GM23338 (cell line): Measurements from ENCODE around the gene DGKB. TPM values are rescaled to one million over a fixed set of nuclear protein-coding genes. Genes with fewer than 3 reads are reported as not detected.

Experiments used
- ATAC-seq: fragments of 200-7000 bp; cut with Tn5 transposase; 3 replicates; pipeline ENCODE4 v1.9.1; 2020
- DNase-seq: peaks from one replicate; pipeline ENCODE4 v3.0.0-alpha.2; 2015; ENCODE audit warnings: low spot score
- H2AFZ ChIP-seq: fragments of 200-600 bp; sonication (generic); 2 replicates; pipeline ENCODE4 v1.8.0; 2016; ENCODE audit warnings: antibody characterized with exemption, mild to moderate bottlenecking, moderate library complexity
- H3F3A ChIP-seq: fragments of 200-600 bp; sonication (generic); replicated peaks from 2 replicates; pipeline ENCODE4 v1.8.0; 2017; ENCODE audit warnings: antibody characterized with exemption, mixed run types, low read depth
- H3K27ac ChIP-seq: fragments of 200-600 bp; sonication (generic); 2 replicates; pipeline ENCODE4 v1.6.1; 2016; ENCODE audit warnings: low read depth
- H3K27me3 ChIP-seq: fragments of 200-600 bp; sonication (generic); 2 replicates; pipeline ENCODE4 v1.8.0; 2016; ENCODE audit warnings: mild to moderate bottlenecking, mixed run types, moderate library complexity; ENCODE audit not compliant: insufficient read depth
- H3K36me3 ChIP-seq: fragments of 200-600 bp; sonication (generic); 2 replicates; pipeline ENCODE4 v1.8.0; 2016; ENCODE audit warnings: mild to moderate bottlenecking; ENCODE audit not compliant: insufficient read depth
- H3K4me1 ChIP-seq: fragments of 200-600 bp; sonication (generic); 2 replicates; pipeline ENCODE4 v1.8.0; 2016; ENCODE audit warnings: mild to moderate bottlenecking, moderate library complexity; ENCODE audit not compliant: insufficient read depth
- H3K4me2 ChIP-seq: fragments of 200-600 bp; sonication (generic); 2 replicates; pipeline ENCODE4 v1.7.1; 2017; ENCODE audit warnings: mixed run types
- H3K4me3 ChIP-seq: fragments of 200-600 bp; sonication (generic); 2 replicates; pipeline ENCODE4 v1.6.1; 2016; ENCODE audit warnings: mixed run types
- H3K79me2 ChIP-seq: fragments of 200-600 bp; sonication (generic); replicated peaks from 2 replicates; pipeline ENCODE4 v1.8.0; 2017; ENCODE audit warnings: mild to moderate bottlenecking; ENCODE audit not compliant: insufficient read depth
- H3K9me2 ChIP-seq: fragments of 200-600 bp; sonication (generic); 2 replicates; pipeline ENCODE4 v1.8.0; 2017; ENCODE audit not compliant: insufficient read depth
- H4K20me1 ChIP-seq: fragments of 200-600 bp; sonication (generic); replicated peaks from 2 replicates; pipeline ENCODE4 v1.8.0; 2017; ENCODE audit warnings: mild to moderate bottlenecking; ENCODE audit not compliant: insufficient read depth
- H3K27ac Mint-ChIP-seq: 2 replicates; pipeline ENCODE4 v1.8.0; 2020; ENCODE audit warnings: inconsistent platforms, mild to moderate bottlenecking, moderate library complexity, mixed read lengths
- H3K27me3 Mint-ChIP-seq: 3 replicates; pipeline ENCODE4 v1.8.0; 2022; ENCODE audit warnings: low read depth, mild to moderate bottlenecking, moderate library complexity, mixed read lengths, inconsistent platforms; ENCODE audit not compliant: insufficient read depth, poor library complexity
- H3K36me3 Mint-ChIP-seq: 3 replicates; pipeline ENCODE4 v1.8.0; 2021; ENCODE audit warnings: low read depth, mild to moderate bottlenecking, inconsistent platforms, moderate library complexity, mixed read lengths
- H3K4me1 Mint-ChIP-seq: 3 replicates; pipeline ENCODE4 v1.8.0; 2020; ENCODE audit warnings: mild to moderate bottlenecking, inconsistent platforms, mixed read lengths
- H3K4me3 Mint-ChIP-seq: 3 replicates; pipeline ENCODE4 v1.8.0; 2021; ENCODE audit warnings: moderate library complexity, mild to moderate bottlenecking, inconsistent platforms, mixed read lengths
- H3K9me3 Mint-ChIP-seq: 3 replicates; pipeline ENCODE4 v1.8.0; 2020; ENCODE audit warnings: moderate library complexity, mild to moderate bottlenecking, inconsistent platforms, mixed read lengths
- CREB1 ChIP-seq: fragments of 250-450 bp; sonication (Bioruptor Pico); IDR thresholded peaks from 2 replicates; pipeline ENCODE4 v1.5.0; 2020; ENCODE audit warnings: low read depth, mild to moderate bottlenecking, moderate library complexity
- EZH2 ChIP-seq: fragments of 200-600 bp; sonication (generic); IDR thresholded peaks from one replicate; pipeline ENCODE4 v1.8.0; 2017; ENCODE audit warnings: antibody characterized with exemption, mild to moderate bottlenecking, low read depth; ENCODE audit not compliant: unreplicated experiment
- EZH2phosphoT487 ChIP-seq: fragments of 200-600 bp; sonication (generic); IDR thresholded peaks from one replicate; pipeline ENCODE4 v1.8.1; 2018; ENCODE audit warnings: antibody characterized with exemption; ENCODE audit not compliant: unreplicated experiment
- JUNB ChIP-seq: IDR thresholded peaks from one replicate; pipeline ENCODE4 v1.6.1; 2016; ENCODE audit warnings: antibody characterized with exemption; ENCODE audit not compliant: unreplicated experiment
- NANOG ChIP-seq: IDR thresholded peaks from 2 replicates; pipeline ENCODE4 v1.6.1; 2016; ENCODE audit warnings: antibody characterized with exemption, borderline replicate concordance
- POLR2AphosphoS5 ChIP-seq: IDR thresholded peaks from 2 replicates; pipeline ENCODE4 v1.6.1; 2016; ENCODE audit warnings: antibody characterized with exemption, low read depth
- REST ChIP-seq: IDR thresholded peaks from one replicate; pipeline ENCODE4 v1.6.1; 2018; ENCODE audit warnings: antibody characterized with exemption; ENCODE audit not compliant: unreplicated experiment
- STAT1 ChIP-seq: IDR thresholded peaks from one replicate; pipeline ENCODE4 v1.6.1; 2016; ENCODE audit warnings: antibody characterized with exemption; ENCODE audit not compliant: unreplicated experiment
- ZNF114 ChIP-seq: fragments of 250-450 bp; sonication (Bioruptor Pico); IDR thresholded peaks from 2 replicates; pipeline ENCODE4 v1.5.0; 2020; ENCODE audit warnings: mild to moderate bottlenecking, moderate library complexity
- ZNF331 ChIP-seq: fragments of 250-450 bp; sonication (Bioruptor Pico); IDR thresholded peaks from 2 replicates; pipeline ENCODE4 v1.5.0; 2020; ENCODE audit warnings: low read depth, mild to moderate bottlenecking, moderate library complexity
- polyA plus RNA-seq: library from polyadenylated mRNA; unstranded; fragments of >200 nt; fragmentation: Nextera tagmentation; extraction: Ambion mirVana; gene quantifications from 2 replicates; pipeline ENCODE4 v1.2.1, GENCODE V29; 2016
- total RNA-seq: library from RNA; depleted of rRNA; stranded (reverse); fragments of >200 nt; shearing (Covaris generic); gene quantifications from 2 replicates; pipeline ENCODE4 v1.2.3, GENCODE V29; 2014
- TF ChIP-seq, protein P1 (sequence below): IDR thresholded peaks from 2 replicates; pipeline ENCODE4 v1.6.1; 2016; ENCODE audit warnings: antibody characterized with exemption
- TF ChIP-seq, protein P2 (sequence below): fragments of 250-450 bp; sonication (Bioruptor Pico); IDR thresholded peaks from 2 replicates; pipeline ENCODE4 v1.5.0; 2020; ENCODE audit warnings: mild to moderate bottlenecking, moderate library complexity
- TF ChIP-seq, protein P3 (sequence below), 2 experiments: fragments of 200-600 bp in 1 of 2; sonication (generic) in 1 of 2; conservative IDR thresholded peaks; 2 replicates each; pipeline versions ENCODE4 v1.5.1 to v1.6.1; 2016 to 2017; ENCODE audit warnings: antibody characterized with exemption in 2 of 2, low read depth in 2 of 2, mild to moderate bottlenecking in 2 of 2, moderate library complexity in 1 of 2

The DGKB gene
- total and polyA plus RNA-seq, 2 experiments from 2014 or later: 4.8 to 11.5 TPM

DNA sequence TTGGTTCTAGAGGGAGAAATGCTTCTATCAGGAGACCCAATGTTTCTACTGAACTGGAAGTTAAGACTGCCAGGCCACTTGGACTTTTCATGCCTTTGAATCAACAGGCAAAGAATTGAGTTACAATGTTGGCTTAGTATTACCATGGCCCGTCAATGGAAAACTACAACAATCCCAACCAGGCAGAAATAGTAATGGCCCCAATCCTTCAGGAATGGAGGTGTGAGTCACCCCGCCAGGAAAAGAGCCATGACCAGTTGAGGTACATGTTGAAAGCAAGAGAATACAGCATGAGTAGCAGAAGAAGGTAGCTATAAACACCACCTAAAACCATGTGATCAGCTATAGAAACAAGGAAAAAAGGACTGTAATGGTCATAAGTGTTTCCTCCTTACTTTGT lies 101.9 kb downstream of the DGKB start (continued):
- TF ChIP-seq CREB1 (CRISPR knock-in tag) (no peak), EZH2 (no peak), ZNF114 (CRISPR knock-in tag) (no peak), ZNF331 (CRISPR knock-in tag) (no peak)
- TF ChIP-seq, protein P1, sequence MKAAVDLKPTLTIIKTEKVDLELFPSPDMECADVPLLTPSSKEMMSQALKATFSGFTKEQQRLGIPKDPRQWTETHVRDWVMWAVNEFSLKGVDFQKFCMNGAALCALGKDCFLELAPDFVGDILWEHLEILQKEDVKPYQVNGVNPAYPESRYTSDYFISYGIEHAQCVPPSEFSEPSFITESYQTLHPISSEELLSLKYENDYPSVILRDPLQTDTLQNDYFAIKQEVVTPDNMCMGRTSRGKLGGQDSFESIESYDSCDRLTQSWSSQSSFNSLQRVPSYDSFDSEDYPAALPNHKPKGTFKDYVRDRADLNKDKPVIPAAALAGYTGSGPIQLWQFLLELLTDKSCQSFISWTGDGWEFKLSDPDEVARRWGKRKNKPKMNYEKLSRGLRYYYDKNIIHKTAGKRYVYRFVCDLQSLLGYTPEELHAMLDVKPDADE: no peak

GRCh38 chr7:14793151-14793550 lies 109.4 kb downstream of the DGKB start:
- ATAC-seq (peak; percentile 67), DNase-seq (peak; percentile 65)
- peaks cover 16% of the 10 kb centered on the region; the same call in 1 of the 2 replicates for H3K4me1 ChIP-seq
- Mint-ChIP-seq H3K27ac (no peak overlapping the region), H3K36me3 (peaks cover 14% of the 10 kb centered on the region; the same call in 2 of the 3 replicates), H3K27me3 (no peaks in the 10 kb centered on the region), H3K4me3 (no peak overlapping the region), H3K4me1 (peaks cover 31% of the 10 kb centered on the region), H3K9me3 (peaks cover 5% of the 10 kb centered on the region)
- H3K4me2 ChIP-seq: peak overlapping the region; percentile 60; the same call in 1 of the 2 replicates
- no peaks in the 10 kb centered on the region; the same call in 1 of the 2 replicates for H3K36me3 ChIP-seq
- H3K4me3 ChIP-seq: no peak overlapping the region
- no peak overlapping the region for H2AFZ ChIP-seq
- H3K27me3 ChIP-seq: no peaks in the 10 kb centered on the region
- H3K27ac ChIP-seq: peak overlapping the region; percentile 40; the same call in 1 of the 2 replicates
- peaks cover 16% of the 10 kb centered on the region for H3K9me2 ChIP-seq
- no peaks in the 10 kb centered on the region for H3K79me2 ChIP-seq
- H3F3A ChIP-seq: no peaks in the 10 kb centered on the region
- no peaks in the 10 kb centered on the region for H4K20me1 ChIP-seq
- TF ChIP-seq EZH2phosphoT487 (no peak), NANOG (no peak), STAT1 (no peak), POLR2AphosphoS5 (no peak), CREB1 (CRISPR knock-in tag) (no peak), JUNB (no peak), ZNF114 (CRISPR knock-in tag) (no peak), REST (no peak), EZH2 (no peak), ZNF331 (CRISPR knock-in tag) (no peak)
- TF ChIP-seq, protein P2, sequence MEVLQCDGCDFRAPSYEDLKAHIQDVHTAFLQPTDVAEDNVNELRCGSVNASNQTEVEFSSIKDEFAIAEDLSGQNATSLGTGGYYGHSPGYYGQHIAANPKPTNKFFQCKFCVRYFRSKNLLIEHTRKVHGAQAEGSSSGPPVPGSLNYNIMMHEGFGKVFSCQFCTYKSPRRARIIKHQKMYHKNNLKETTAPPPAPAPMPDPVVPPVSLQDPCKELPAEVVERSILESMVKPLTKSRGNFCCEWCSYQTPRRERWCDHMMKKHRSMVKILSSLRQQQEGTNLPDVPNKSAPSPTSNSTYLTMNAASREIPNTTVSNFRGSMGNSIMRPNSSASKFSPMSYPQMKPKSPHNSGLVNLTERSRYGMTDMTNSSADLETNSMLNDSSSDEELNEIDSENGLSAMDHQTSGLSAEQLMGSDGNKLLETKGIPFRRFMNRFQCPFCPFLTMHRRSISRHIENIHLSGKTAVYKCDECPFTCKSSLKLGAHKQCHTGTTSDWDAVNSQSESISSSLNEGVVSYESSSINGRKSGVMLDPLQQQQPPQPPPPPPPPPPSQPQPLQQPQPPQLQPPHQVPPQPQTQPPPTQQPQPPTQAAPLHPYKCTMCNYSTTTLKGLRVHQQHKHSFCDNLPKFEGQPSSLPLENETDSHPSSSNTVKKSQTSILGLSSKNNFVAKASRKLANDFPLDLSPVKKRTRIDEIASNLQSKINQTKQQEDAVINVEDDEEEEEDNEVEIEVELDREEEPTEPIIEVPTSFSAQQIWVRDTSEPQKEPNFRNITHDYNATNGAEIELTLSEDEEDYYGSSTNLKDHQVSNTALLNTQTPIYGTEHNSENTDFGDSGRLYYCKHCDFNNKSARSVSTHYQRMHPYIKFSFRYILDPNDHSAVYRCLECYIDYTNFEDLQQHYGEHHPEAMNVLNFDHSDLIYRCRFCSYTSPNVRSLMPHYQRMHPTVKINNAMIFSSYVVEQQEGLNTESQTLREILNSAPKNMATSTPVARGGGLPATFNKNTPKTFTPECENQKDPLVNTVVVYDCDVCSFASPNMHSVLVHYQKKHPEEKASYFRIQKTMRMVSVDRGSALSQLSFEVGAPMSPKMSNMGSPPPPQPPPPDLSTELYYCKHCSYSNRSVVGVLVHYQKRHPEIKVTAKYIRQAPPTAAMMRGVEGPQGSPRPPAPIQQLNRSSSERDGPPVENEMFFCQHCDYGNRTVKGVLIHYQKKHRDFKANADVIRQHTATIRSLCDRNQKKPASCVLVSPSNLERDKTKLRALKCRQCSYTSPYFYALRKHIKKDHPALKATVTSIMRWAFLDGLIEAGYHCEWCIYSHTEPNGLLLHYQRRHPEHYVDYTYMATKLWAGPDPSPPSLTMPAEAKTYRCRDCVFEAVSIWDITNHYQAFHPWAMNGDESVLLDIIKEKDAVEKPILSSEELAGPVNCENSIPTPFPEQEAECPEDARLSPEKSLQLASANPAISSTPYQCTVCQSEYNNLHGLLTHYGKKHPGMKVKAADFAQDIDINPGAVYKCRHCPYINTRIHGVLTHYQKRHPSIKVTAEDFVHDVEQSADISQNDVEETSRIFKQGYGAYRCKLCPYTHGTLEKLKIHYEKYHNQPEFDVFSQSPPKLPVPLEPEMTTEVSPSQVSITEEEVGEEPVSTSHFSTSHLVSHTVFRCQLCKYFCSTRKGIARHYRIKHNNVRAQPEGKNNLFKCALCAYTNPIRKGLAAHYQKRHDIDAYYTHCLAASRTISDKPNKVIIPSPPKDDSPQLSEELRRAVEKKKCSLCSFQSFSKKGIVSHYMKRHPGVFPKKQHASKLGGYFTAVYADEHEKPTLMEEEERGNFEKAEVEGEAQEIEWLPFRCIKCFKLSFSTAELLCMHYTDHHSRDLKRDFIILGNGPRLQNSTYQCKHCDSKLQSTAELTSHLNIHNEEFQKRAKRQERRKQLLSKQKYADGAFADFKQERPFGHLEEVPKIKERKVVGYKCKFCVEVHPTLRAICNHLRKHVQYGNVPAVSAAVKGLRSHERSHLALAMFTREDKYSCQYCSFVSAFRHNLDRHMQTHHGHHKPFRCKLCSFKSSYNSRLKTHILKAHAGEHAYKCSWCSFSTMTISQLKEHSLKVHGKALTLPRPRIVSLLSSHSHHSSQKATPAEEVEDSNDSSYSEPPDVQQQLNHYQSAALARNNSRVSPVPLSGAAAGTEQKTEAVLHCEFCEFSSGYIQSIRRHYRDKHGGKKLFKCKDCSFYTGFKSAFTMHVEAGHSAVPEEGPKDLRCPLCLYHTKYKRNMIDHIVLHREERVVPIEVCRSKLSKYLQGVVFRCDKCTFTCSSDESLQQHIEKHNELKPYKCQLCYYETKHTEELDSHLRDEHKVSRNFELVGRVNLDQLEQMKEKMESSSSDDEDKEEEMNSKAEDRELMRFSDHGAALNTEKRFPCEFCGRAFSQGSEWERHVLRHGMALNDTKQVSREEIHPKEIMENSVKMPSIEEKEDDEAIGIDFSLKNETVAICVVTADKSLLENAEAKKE (CRISPR knock-in tag): no peak
- TF ChIP-seq, protein P3, sequence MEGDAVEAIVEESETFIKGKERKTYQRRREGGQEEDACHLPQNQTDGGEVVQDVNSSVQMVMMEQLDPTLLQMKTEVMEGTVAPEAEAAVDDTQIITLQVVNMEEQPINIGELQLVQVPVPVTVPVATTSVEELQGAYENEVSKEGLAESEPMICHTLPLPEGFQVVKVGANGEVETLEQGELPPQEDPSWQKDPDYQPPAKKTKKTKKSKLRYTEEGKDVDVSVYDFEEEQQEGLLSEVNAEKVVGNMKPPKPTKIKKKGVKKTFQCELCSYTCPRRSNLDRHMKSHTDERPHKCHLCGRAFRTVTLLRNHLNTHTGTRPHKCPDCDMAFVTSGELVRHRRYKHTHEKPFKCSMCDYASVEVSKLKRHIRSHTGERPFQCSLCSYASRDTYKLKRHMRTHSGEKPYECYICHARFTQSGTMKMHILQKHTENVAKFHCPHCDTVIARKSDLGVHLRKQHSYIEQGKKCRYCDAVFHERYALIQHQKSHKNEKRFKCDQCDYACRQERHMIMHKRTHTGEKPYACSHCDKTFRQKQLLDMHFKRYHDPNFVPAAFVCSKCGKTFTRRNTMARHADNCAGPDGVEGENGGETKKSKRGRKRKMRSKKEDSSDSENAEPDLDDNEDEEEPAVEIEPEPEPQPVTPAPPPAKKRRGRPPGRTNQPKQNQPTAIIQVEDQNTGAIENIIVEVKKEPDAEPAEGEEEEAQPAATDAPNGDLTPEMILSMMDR (conservative IDR thresholded peaks at IDR 0.05; ENCODE audit: low read depth in 2 of 2): no peak
